Kidney epithelial cell (primary cell): ENCODE measurements around the gene EFCAB8. TPM values are rescaled to one million over a fixed set of nuclear protein-coding genes. Genes with fewer than 3 reads are reported as not detected.

ENCODE experiments used
- DNase-seq: peaks from one replicate; pipeline ENCODE4 v3.0.0-alpha.2; 2010; ENCODE audit warnings: low read depth
- H3K27me3 ChIP-seq: 2 replicates; pipeline ENCODE4 v1.6.0; 2011; ENCODE audit warnings: low read length; ENCODE audit not compliant: control insufficient read depth, insufficient read depth
- H3K36me3 ChIP-seq: 2 replicates; pipeline ENCODE4 v1.5.1; 2011; ENCODE audit warnings: low read length; ENCODE audit not compliant: control insufficient read depth, insufficient read depth
- H3K4me3 ChIP-seq: 2 replicates; pipeline ENCODE4 v1.5.1; 2011; ENCODE audit warnings: low read depth, mild to moderate bottlenecking, control low read depth, low read length
- CTCF ChIP-seq: IDR thresholded peaks from 2 replicates; pipeline ENCODE4 v1.5.1; 2011; ENCODE audit warnings: mild to moderate bottlenecking, moderate library complexity, low read length, control low read depth, inconsistent platforms; ENCODE audit not compliant: insufficient read depth, poor library complexity, severe bottlenecking
- total RNA-seq: library from RNA; depleted of rRNA; stranded (reverse); fragments of >200 nt; gene quantifications from 2 replicates; pipeline ENCODE4 v1.2.3, GENCODE V29; 2015

EFCAB8 gene
- total RNA-seq, 1 donor from 2014 or later: not detected

- no peak for TF ChIP-seq CTCF
- no peaks in the 10 kb centered on the region for H3K36me3 ChIP-seq
- H3K4me3 ChIP-seq: no peak overlapping the region
- no peaks in the 10 kb centered on the region for H3K27me3 ChIP-seq
- no peak for DNase-seq
These were observed 109.3 kb downstream of the EFCAB8 start for GRCh38 chr20:32967961-32968457.

DNA sequence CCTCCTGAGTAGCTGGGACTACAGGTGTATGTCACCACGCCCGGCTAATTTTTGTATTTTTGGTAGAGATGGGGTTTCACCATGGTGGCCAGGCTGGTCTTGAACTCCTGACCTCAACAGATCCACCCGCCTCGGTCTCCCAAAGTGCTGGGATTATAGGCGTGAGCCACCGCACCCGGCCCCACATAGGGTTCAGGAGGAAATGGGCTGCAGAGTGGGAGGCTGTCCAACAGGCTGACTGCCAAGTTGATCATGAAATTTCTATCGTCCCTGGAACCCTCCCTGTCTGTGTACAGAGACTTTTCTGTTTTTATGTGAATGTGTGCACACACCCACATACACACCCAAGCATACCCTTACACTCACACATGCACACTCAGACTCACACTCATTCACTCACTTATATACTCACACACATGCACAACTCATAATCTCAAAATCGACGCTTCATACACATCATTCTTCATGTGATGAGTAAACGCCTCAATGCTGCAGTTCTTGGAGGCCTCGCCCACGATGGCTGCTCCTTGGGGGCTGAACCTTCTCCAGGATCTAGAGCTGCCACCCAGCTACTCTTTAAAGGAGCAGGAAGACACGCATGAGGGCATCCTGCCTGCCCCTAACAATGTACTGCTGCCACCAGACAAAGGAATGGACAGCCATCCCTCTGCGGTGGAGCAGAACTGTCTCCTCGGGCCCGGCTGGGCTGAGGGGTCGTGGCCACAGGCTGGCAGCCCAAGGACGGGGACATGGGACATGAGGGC lies 109.9 kb downstream of the EFCAB8 start:
- no peak for TF ChIP-seq CTCF
- H3K4me3 ChIP-seq: no peak overlapping the region
- no peak for DNase-seq
- H3K36me3 ChIP-seq: no peaks in the 10 kb centered on the region
- H3K27me3 ChIP-seq: no peaks in the 10 kb centered on the region

- no peaks in the 10 kb centered on the region for H3K36me3 ChIP-seq
- H3K4me3 ChIP-seq: no peak overlapping the region
- H3K27me3 ChIP-seq: no peaks in the 10 kb centered on the region
- DNase-seq: no peak
- TF ChIP-seq CTCF: no peak
These were observed 110.8 kb downstream of the EFCAB8 start for GRCh38 chr20:32969356-32970114.

GRCh38 chr20:32970115-32970972 lies 111.6 kb downstream of the EFCAB8 start:
- TF ChIP-seq CTCF: no peak
- DNase-seq: no peak
- Histone ChIP-seq H3K27me3 (no peaks in the 10 kb centered on the region), H3K36me3 (no peaks in the 10 kb centered on the region), H3K4me3 (no peak overlapping the region)

- H3K4me3 ChIP-seq: no peak overlapping the region
- TF ChIP-seq CTCF: no peak
- H3K36me3 ChIP-seq: no peaks in the 10 kb centered on the region
- no peaks in the 10 kb centered on the region for H3K27me3 ChIP-seq
- no peak for DNase-seq
These were observed 112.2 kb downstream of the EFCAB8 start for GRCh38 chr20:32970973-32971300.
